HEK293 (cell line): ENCODE measurements around the gene GRM4.

Source experiments
- CTCF ChIA-PET: fragments of 350-600 bp; formaldehyde crosslinking; extraction: SDS; loops from one replicate; lab custom pipeline; 2021; ENCODE audit warnings: antibody characterized with exemption; lab: Yijun Ruan, JAX
- POLR2A ChIA-PET: fragments of 300-600 bp; formaldehyde crosslinking; extraction: SDS; loops from one replicate; lab custom pipeline; 2020; ENCODE audit warnings: antibody characterized with exemption, inconsistent platforms; lab: Yijun Ruan, JAX
- H3K27ac ChIP-seq: fragments of 200-500 bp; sonication (Bioruptor generic); 2 replicates; pipeline ENCODE4 v1.5.1; 2014; ENCODE audit warnings: low read depth, low read length, control low read depth, inconsistent platforms; ENCODE audit errors: extremely low read depth
- H3K36me3 ChIP-seq, 2 experiments: fragments of 200-500 bp in 1 of 2; sonication (Bioruptor generic) in 1 of 2; 1 replicate in 1 of 2; 2 replicates in 1 of 2; pipeline ENCODE4 v1.5.1; 2014 to 2017; ENCODE audit warnings: inconsistent platforms in 2 of 2, low read length in 2 of 2; ENCODE audit not compliant: control insufficient read depth in 2 of 2, insufficient read depth in 1 of 2
- H3K4me1 ChIP-seq: fragments of 200-500 bp; sonication (Bioruptor generic); 2 replicates; pipeline ENCODE4 v1.5.1; 2014; ENCODE audit warnings: mild to moderate bottlenecking, low read length, inconsistent platforms; ENCODE audit not compliant: control insufficient read depth, insufficient read depth
- H3K4me3 ChIP-seq: 2 replicates; pipeline ENCODE4 v1.5.1; 2011; ENCODE audit warnings: low read depth, mild to moderate bottlenecking, control low read depth, low read length, moderate library complexity
- H3K9me3 ChIP-seq: fragments of 200-500 bp; sonication (Bioruptor generic); 2 replicates; pipeline ENCODE4 v1.5.1; 2014; ENCODE audit warnings: low read depth, low read length, inconsistent platforms; ENCODE audit not compliant: control insufficient read depth, insufficient read depth
- GLI4 ChIP-seq: fragments of 450-650 bp; formaldehyde crosslinking; IDR thresholded peaks from 2 replicates; pipeline ENCODE4 v1.5.1; 2016; ENCODE audit warnings: missing biosample characterization, missing genetic modification characterization
- HOXD13 ChIP-seq: sonication (generic); formaldehyde crosslinking; IDR thresholded peaks from 2 replicates; pipeline ENCODE4 v1.8.0; 2022; ENCODE audit warnings: missing genetic modification reagents, borderline replicate concordance
- KLF16 ChIP-seq: fragments of 450-650 bp; formaldehyde crosslinking; IDR thresholded peaks from 2 replicates; pipeline ENCODE4 v1.5.1; 2017; ENCODE audit warnings: missing biosample characterization, missing genetic modification characterization
- SCRT1 ChIP-seq: fragments of 450-650 bp; formaldehyde crosslinking; IDR thresholded peaks from 2 replicates; pipeline ENCODE4 v1.5.1; 2016; ENCODE audit warnings: missing biosample characterization, missing genetic modification characterization, borderline replicate concordance
- SP2 ChIP-seq: fragments of 450-650 bp; formaldehyde crosslinking; IDR thresholded peaks from 2 replicates; pipeline ENCODE4 v1.5.1; 2016; ENCODE audit warnings: missing biosample characterization, missing genetic modification characterization
- SP7 ChIP-seq: fragments of 450-650 bp; formaldehyde crosslinking; IDR thresholded peaks from 2 replicates; pipeline ENCODE4 v1.5.1; 2016; ENCODE audit warnings: missing biosample characterization, missing genetic modification characterization
- ZBTB48 ChIP-seq: fragments of 450-650 bp; formaldehyde crosslinking; IDR thresholded peaks from 2 replicates; pipeline ENCODE4 v1.5.1; 2016; ENCODE audit warnings: missing biosample characterization, missing genetic modification characterization
- ZNF169 ChIP-seq: fragments of 450-650 bp; formaldehyde crosslinking; IDR thresholded peaks from 2 replicates; pipeline ENCODE4 v1.5.1; 2016; ENCODE audit warnings: missing biosample characterization, missing genetic modification characterization
- ZNF391 ChIP-seq: fragments of 450-650 bp; formaldehyde crosslinking; IDR thresholded peaks from 2 replicates; pipeline ENCODE4 v1.5.1; 2016; ENCODE audit warnings: low read depth, missing biosample characterization, missing genetic modification characterization, borderline replicate concordance
- ZNF423 ChIP-seq: fragments of 450-650 bp; formaldehyde crosslinking; IDR thresholded peaks from 2 replicates; pipeline ENCODE4 v1.5.1; 2016; ENCODE audit warnings: missing biosample characterization, missing genetic modification characterization
- ZNF426 ChIP-seq: fragments of 450-650 bp; formaldehyde crosslinking; IDR thresholded peaks from 2 replicates; pipeline ENCODE4 v1.5.1; 2017; ENCODE audit warnings: missing biosample characterization, missing genetic modification characterization, mild to moderate bottlenecking, inconsistent platforms, moderate library complexity
- ZNF514 ChIP-seq: fragments of 450-650 bp; formaldehyde crosslinking; IDR thresholded peaks from 2 replicates; pipeline ENCODE4 v1.5.1; 2016; ENCODE audit warnings: missing biosample characterization, missing genetic modification characterization
- ZNF837 ChIP-seq: fragments of 450-650 bp; formaldehyde crosslinking; IDR thresholded peaks from 2 replicates; pipeline ENCODE4 v1.5.1; 2016; ENCODE audit warnings: missing biosample characterization, missing genetic modification characterization
- ZNF843 ChIP-seq: fragments of 450-650 bp; formaldehyde crosslinking; IDR thresholded peaks from 2 replicates; pipeline ENCODE4 v1.5.1; 2016; ENCODE audit warnings: missing biosample characterization, missing genetic modification characterization
- ZSCAN4 ChIP-seq: fragments of 450-650 bp; formaldehyde crosslinking; IDR thresholded peaks from 2 replicates; pipeline ENCODE4 v1.5.1; 2017; ENCODE audit warnings: missing biosample characterization, missing genetic modification characterization
- TF ChIP-seq, protein P1 (sequence below): fragments of 450-650 bp; formaldehyde crosslinking; IDR thresholded peaks from 2 replicates; pipeline ENCODE4 v1.5.1; 2016; ENCODE audit warnings: missing biosample characterization, missing genetic modification characterization, borderline replicate concordance
- TF ChIP-seq, protein P2 (sequence below): fragments of 450-650 bp; formaldehyde crosslinking; IDR thresholded peaks from 2 replicates; pipeline ENCODE4 v1.5.1; 2016; ENCODE audit warnings: missing biosample characterization, missing genetic modification characterization, low read depth
- TF ChIP-seq, protein P3 (sequence below): fragments of 450-650 bp; formaldehyde crosslinking; IDR thresholded peaks from 2 replicates; pipeline ENCODE4 v1.5.1; 2016; ENCODE audit warnings: missing biosample characterization, missing genetic modification characterization
- TF ChIP-seq, protein P4 (sequence below): fragments of 450-650 bp; formaldehyde crosslinking; IDR thresholded peaks from 2 replicates; pipeline ENCODE4 v1.5.1; 2016; ENCODE audit warnings: missing biosample characterization, missing genetic modification characterization
- TF ChIP-seq, protein P5 (sequence below): fragments of 450-650 bp; formaldehyde crosslinking; IDR thresholded peaks from 2 replicates; pipeline ENCODE4 v1.5.1; 2017; ENCODE audit warnings: missing biosample characterization, missing genetic modification characterization

GRM4 gene

DNA sequence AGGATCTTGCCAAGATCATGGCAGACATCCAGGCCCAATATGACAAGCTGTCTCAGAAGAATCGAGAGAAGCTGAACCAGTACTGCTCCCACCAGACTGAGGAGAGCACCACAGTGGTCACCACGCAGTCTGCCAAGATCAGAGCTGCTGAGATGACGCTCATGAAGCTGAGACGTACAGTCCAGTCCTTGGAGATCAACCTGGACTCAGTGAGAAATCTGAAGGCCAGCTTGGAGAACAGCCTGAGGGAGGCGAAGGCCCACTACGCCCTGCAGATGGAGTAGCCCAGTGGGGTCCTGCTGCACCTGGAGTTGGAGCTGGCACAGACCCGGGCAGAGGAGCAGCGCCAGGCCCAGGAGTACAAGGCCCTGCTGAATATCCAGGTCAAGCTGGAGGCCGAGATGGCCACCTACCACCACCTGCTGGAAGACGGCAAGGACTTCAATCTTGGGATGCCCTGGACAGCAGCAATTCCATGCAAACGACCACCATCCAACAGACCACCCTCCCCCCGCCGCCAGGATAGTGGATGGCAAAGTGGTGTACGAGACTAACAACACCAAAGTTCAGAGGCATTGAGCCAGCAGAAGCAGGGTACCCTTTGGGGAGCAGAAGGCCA, 44.7 kb upstream of the GRM4 start:
- ChIA-PET CTCF (interaction anchor here (0.7 to 0.9 kb wide), 3 partner anchors 22 to 1062 kb away, joined by 4 to 6 read pairs (median 5); no protein-coding TSS in a partner anchor), POLR2A (no interaction called here)
- Histone ChIP-seq H3K27ac (no peak overlapping the region), H3K36me3 (no peaks in the 10 kb centered on the region), H3K4me3 (no peak overlapping the region), H3K4me1 (no peaks in the 10 kb centered on the region), H3K9me3 (no peaks in the 10 kb centered on the region)
- TF ChIP-seq KLF16 (tag by site-specific recombination) = no peak
- TF ChIP-seq ZNF391 = no peak
- TF ChIP-seq ZNF426 (tag by site-specific recombination) = no peak
- TF ChIP-seq SCRT1 (tag by site-specific recombination) = no peak
- TF ChIP-seq ZNF843 (tag by site-specific recombination) = no peak
- no peak for TF ChIP-seq ZSCAN4 (tag by site-specific recombination)
- TF ChIP-seq, protein P1, sequence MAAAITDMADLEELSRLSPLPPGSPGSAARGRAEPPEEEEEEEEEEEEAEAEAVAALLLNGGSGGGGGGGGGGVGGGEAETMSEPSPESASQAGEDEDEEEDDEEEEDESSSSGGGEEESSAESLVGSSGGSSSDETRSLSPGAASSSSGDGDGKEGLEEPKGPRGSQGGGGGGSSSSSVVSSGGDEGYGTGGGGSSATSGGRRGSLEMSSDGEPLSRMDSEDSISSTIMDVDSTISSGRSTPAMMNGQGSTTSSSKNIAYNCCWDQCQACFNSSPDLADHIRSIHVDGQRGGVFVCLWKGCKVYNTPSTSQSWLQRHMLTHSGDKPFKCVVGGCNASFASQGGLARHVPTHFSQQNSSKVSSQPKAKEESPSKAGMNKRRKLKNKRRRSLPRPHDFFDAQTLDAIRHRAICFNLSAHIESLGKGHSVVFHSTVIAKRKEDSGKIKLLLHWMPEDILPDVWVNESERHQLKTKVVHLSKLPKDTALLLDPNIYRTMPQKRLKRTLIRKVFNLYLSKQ (tag by site-specific recombination) = no peak

- ChIA-PET POLR2A (no interaction called here), CTCF (interaction anchor here (0.6 to 1.5 kb wide), 6 partner anchors 23 to 288 kb away, joined by 3 to 6 read pairs (median 5); partner anchors contain the start of gene NUDT3)
- no peaks in the 10 kb centered on the region for H3K9me3 ChIP-seq
- no peaks in the 10 kb centered on the region for H3K4me1 ChIP-seq
- H3K36me3 ChIP-seq = no peaks in the 10 kb centered on the region
- no peak overlapping the region for H3K27ac ChIP-seq
- TF ChIP-seq, protein P2, sequence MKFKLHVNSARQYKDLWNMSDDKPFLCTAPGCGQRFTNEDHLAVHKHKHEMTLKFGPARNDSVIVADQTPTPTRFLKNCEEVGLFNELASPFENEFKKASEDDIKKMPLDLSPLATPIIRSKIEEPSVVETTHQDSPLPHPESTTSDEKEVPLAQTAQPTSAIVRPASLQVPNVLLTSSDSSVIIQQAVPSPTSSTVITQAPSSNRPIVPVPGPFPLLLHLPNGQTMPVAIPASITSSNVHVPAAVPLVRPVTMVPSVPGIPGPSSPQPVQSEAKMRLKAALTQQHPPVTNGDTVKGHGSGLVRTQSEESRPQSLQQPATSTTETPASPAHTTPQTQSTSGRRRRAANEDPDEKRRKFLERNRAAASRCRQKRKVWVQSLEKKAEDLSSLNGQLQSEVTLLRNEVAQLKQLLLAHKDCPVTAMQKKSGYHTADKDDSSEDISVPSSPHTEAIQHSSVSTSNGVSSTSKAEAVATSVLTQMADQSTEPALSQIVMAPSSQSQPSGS (tag by site-specific recombination) = no peak
- TF ChIP-seq ZNF837 (no peak), ZNF514 (no peak), ZNF423 (tag by site-specific recombination) (no peak), HOXD13 (CRISPR knock-in tag) (no peak), GLI4 (tag by site-specific recombination) (no peak), SP2 (tag by site-specific recombination) (no peak), ZNF169 (tag by site-specific recombination) (no peak), ZBTB48 (tag by site-specific recombination) (no peak), SP7 (tag by site-specific recombination) (no peak)
- TF ChIP-seq, protein P1 (tag by site-specific recombination) = no peak
- TF ChIP-seq, protein P3, sequence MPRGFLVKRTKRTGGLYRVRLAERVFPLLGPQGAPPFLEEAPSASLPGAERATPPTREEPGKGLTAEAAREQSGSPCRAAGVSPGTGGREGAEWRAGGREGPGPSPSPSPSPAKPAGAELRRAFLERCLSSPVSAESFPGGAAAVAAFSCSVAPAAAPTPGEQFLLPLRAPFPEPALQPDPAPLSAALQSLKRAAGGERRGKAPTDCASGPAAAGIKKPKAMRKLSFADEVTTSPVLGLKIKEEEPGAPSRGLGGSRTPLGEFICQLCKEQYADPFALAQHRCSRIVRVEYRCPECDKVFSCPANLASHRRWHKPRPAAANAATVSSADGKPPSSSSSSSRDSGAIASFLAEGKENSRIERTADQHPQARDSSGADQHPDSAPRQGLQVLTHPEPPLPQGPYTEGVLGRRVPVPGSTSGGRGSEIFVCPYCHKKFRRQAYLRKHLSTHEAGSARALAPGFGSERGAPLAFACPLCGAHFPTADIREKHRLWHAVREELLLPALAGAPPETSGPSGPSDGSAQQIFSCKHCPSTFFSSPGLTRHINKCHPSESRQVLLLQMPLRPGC = no peak
- TF ChIP-seq, protein P4, sequence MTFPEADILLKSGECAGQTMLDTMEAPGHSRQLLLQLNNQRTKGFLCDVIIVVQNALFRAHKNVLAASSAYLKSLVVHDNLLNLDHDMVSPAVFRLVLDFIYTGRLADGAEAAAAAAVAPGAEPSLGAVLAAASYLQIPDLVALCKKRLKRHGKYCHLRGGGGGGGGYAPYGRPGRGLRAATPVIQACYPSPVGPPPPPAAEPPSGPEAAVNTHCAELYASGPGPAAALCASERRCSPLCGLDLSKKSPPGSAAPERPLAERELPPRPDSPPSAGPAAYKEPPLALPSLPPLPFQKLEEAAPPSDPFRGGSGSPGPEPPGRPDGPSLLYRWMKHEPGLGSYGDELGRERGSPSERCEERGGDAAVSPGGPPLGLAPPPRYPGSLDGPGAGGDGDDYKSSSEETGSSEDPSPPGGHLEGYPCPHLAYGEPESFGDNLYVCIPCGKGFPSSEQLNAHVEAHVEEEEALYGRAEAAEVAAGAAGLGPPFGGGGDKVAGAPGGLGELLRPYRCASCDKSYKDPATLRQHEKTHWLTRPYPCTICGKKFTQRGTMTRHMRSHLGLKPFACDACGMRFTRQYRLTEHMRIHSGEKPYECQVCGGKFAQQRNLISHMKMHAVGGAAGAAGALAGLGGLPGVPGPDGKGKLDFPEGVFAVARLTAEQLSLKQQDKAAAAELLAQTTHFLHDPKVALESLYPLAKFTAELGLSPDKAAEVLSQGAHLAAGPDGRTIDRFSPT (tag by site-specific recombination) = no peak
- TF ChIP-seq, protein P5, sequence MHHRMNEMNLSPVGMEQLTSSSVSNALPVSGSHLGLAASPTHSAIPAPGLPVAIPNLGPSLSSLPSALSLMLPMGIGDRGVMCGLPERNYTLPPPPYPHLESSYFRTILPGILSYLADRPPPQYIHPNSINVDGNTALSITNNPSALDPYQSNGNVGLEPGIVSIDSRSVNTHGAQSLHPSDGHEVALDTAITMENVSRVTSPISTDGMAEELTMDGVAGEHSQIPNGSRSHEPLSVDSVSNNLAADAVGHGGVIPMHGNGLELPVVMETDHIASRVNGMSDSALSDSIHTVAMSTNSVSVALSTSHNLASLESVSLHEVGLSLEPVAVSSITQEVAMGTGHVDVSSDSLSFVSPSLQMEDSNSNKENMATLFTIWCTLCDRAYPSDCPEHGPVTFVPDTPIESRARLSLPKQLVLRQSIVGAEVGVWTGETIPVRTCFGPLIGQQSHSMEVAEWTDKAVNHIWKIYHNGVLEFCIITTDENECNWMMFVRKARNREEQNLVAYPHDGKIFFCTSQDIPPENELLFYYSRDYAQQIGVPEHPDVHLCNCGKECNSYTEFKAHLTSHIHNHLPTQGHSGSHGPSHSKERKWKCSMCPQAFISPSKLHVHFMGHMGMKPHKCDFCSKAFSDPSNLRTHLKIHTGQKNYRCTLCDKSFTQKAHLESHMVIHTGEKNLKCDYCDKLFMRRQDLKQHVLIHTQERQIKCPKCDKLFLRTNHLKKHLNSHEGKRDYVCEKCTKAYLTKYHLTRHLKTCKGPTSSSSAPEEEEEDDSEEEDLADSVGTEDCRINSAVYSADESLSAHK (tag by site-specific recombination) = no peak
- no peak overlapping the region for H3K4me3 ChIP-seq
Measured at GRCh38 chr6:34189806-34190503, 44.1 kb upstream of the GRM4 start.
